Tibial nerve (tissue), 4 donors: ENCODE measurements around the gene NAE1. TPM values are rescaled to one million over a fixed set of nuclear protein-coding genes. Genes with fewer than 3 reads are reported as not detected.

Experiments used
- DNase-seq, 2 donors: peaks; one replicate each; pipeline ENCODE4 v3.0.0-alpha.2; 2019; ENCODE audit warnings: low spot score in 2 of 2
- H3K27ac ChIP-seq, 4 donors: fragments of 200-600 bp; sonication (generic) in 3 of 4; one replicate each; pipeline ENCODE4 v1.5.1; 2017 to 2019; ENCODE audit warnings: mild to moderate bottlenecking in 1 of 4
- H3K27me3 ChIP-seq, 2 donors: fragments of 200-600 bp; sonication (generic) in 1 of 2; one replicate each; pipeline versions ENCODE4 v1.5.1 to v1.6.0; 2017 to 2019
- H3K36me3 ChIP-seq, 3 donors: fragments of 200-600 bp; sonication (generic); one replicate each; pipeline ENCODE4 v1.5.1; 2018 to 2019
- H3K4me1 ChIP-seq, 4 donors: fragments of 200-600 bp; sonication (generic) in 3 of 4; one replicate each; pipeline ENCODE4 v1.5.1; 2017 to 2019
- H3K4me3 ChIP-seq, 4 donors: fragments of 200-600 bp; sonication (generic) in 3 of 4; one replicate each; pipeline ENCODE4 v1.5.1; 2017 to 2019; ENCODE audit warnings: mild to moderate bottlenecking in 1 of 4, moderate library complexity in 1 of 4
- H3K9me3 ChIP-seq, 4 donors: fragments of 200-600 bp; sonication (generic) in 3 of 4; one replicate each; pipeline ENCODE4 v1.5.1; 2017 to 2019
- EP300 ChIP-seq, 2 donors: sonication (generic); formaldehyde crosslinking; IDR thresholded peaks; one replicate each; pipeline ENCODE4 v1.6.1; 2017; ENCODE audit warnings: antibody characterized with exemption in 2 of 2, mild to moderate bottlenecking in 1 of 2
- POLR2A ChIP-seq, 2 donors: fragments of 450-650 bp; IDR thresholded peaks; one replicate each; pipeline ENCODE4 v1.6.1; 2017; ENCODE audit warnings: antibody characterized with exemption in 2 of 2, mild to moderate bottlenecking in 2 of 2, moderate library complexity in 2 of 2
- WGBS, 2 donors: methylation state at CpG; one replicate each; pipeline ENCODE4 v1.1.5; 2018; 5-methylcytosine and 5-hydroxymethylcytosine counted together
- total RNA-seq, 4 donors: library from RNA; depleted of rRNA; stranded (reverse); fragments of >200 nt; gene quantifications; one replicate each; pipeline ENCODE4 v1.1.0, GENCODE V29; 2016
- TF ChIP-seq, protein P1 (sequence below), 5 experiments: fragments of 200-600 bp in 3 of 5; fragments of 450-650 bp in 2 of 5; sonication (generic) in 3 of 5; IDR thresholded peaks; one replicate each; pipeline ENCODE4 v1.5.1; 2016 to 2019; ENCODE audit warnings: antibody characterized with exemption in 5 of 5, mild to moderate bottlenecking in 3 of 5, moderate library complexity in 2 of 5

NAE1 gene
- total RNA-seq, 4 donors from 2014 or later: 29.4 to 45.7 (median 34.6) TPM

DNA sequence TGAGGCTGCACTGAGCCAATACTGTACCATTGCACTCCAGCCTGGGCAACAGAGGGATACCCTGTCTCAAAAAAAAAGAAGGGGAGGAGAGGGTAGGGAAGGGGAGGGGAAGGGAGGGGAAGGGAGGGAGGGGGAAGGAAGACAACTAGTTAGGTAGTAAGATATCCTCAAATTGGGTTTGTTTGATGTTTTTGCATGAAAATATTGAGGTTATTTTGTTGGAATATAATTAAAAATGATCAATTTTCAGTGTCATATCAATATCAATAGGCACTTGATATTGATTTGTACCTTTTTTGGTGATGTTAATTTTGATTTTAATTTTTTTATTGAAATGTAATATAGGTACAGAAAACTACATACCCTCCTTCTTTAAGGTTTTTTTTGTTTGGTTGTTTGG, 32.9 kb upstream of the NAE1 start:
- H3K9me3 ChIP-seq: no peaks in the 10 kb centered on the region
- H3K4me3 ChIP-seq: no peak overlapping the region
- peaks cover 0 to 10% (median 0%) of the 10 kb centered on the region in 4 donors for H3K4me1 ChIP-seq
- H3K27me3 ChIP-seq: no peaks in the 10 kb centered on the region
- no peaks in the 10 kb centered on the region for H3K36me3 ChIP-seq
- no peak for DNase-seq
- TF ChIP-seq POLR2A (IDR thresholded peaks at IDR 0.05) (no peak), EP300 (IDR thresholded peaks at IDR 0.05) (no peak)
- TF ChIP-seq, protein P1, sequence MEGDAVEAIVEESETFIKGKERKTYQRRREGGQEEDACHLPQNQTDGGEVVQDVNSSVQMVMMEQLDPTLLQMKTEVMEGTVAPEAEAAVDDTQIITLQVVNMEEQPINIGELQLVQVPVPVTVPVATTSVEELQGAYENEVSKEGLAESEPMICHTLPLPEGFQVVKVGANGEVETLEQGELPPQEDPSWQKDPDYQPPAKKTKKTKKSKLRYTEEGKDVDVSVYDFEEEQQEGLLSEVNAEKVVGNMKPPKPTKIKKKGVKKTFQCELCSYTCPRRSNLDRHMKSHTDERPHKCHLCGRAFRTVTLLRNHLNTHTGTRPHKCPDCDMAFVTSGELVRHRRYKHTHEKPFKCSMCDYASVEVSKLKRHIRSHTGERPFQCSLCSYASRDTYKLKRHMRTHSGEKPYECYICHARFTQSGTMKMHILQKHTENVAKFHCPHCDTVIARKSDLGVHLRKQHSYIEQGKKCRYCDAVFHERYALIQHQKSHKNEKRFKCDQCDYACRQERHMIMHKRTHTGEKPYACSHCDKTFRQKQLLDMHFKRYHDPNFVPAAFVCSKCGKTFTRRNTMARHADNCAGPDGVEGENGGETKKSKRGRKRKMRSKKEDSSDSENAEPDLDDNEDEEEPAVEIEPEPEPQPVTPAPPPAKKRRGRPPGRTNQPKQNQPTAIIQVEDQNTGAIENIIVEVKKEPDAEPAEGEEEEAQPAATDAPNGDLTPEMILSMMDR (IDR thresholded peaks at IDR 0.05): no peak
- H3K27ac ChIP-seq: no peak overlapping the region

DNA sequence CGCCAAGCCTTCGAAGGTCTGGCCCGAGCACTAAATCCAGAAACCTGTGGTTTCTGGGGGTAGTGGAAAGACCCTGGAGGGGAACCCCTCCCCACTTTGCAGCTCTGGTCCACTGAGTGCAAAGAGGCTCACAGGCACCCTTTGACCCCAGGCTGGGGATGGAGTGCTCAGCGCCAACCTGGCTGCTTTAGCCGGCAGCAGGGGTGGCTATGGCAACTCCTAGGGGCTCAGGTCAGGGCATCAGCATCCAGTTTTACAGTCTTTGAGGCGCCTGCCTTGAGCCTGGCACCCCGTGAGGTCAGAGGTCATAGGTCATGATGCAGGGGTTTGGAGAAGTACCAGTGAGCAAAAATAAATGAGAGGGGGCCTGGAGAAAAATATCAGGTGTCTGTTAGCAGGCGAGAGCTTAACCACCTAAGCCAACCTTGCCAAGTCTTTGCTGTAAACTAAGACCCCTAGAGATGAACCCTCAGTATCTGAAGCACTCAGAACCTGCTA, 31.3 kb upstream of the NAE1 start:
- H3K4me1 ChIP-seq: peaks cover 0 to 4% (median 0%) of the 10 kb centered on the region in 4 donors
- no peaks in the 10 kb centered on the region for H3K27me3 ChIP-seq
- no peaks in the 10 kb centered on the region for H3K36me3 ChIP-seq
- H3K4me3 ChIP-seq: no peak overlapping the region
- WGBS, 2 donors: 81 to 82% methylated on average over 8 of the region's 8 CpGs
- TF ChIP-seq, protein P1 (IDR thresholded peaks at IDR 0.05): no peak
- TF ChIP-seq POLR2A (IDR thresholded peaks at IDR 0.05) (no peak), EP300 (IDR thresholded peaks at IDR 0.05) (no peak)
- no peaks in the 10 kb centered on the region for H3K9me3 ChIP-seq
- no peak overlapping the region for H3K27ac ChIP-seq
- no peak for DNase-seq

DNA sequence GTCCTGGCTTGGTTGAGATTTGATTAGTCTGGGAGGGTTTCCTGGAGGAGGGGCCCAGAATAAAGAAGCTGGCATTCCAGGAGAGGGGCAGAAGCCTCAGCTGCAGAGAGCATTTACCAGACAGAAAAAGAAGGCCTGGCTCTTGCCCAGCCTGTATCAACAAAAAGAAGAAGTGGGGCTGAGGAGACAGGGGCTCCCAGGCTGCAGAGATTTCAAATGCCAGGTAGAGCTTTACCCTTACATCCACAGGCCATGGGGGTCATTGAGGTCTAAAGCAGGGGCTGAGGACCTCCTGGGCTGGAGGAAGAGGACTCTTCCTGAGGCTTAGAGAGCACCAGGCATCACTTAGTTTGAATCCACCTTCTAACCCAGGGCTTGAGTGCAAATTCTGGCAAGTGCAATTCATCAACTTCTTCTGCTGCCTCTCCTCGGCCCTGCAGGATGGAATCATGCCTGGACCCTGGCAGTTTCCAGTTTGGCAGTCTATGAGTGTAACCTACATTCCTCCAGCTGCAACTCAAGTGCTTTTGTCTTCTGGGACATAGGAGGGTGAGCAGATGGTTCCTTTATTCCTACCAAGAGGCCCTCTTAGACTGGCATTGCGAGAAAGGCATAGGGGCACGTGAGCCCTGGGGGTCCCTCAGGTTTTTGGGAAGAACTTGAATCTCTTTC, 28.8 kb upstream of the NAE1 start:
- DNase-seq: no peak
- Histone ChIP-seq H3K9me3 (no peaks in the 10 kb centered on the region), H3K27ac (no peak overlapping the region), H3K4me1 (peaks cover 0 to 4% (median 0%) of the 10 kb centered on the region in 4 donors), H3K36me3 (no peaks in the 10 kb centered on the region), H3K4me3 (no peak overlapping the region), H3K27me3 (no peaks in the 10 kb centered on the region)
- TF ChIP-seq, protein P1 (IDR thresholded peaks at IDR 0.05): no peak
- TF ChIP-seq EP300 (IDR thresholded peaks at IDR 0.05): no peak
- TF ChIP-seq POLR2A (IDR thresholded peaks at IDR 0.05): no peak
- 50 to 83% methylated on average over 1 to 3 of the region's 3 CpGs for WGBS, 2 donors

DNA sequence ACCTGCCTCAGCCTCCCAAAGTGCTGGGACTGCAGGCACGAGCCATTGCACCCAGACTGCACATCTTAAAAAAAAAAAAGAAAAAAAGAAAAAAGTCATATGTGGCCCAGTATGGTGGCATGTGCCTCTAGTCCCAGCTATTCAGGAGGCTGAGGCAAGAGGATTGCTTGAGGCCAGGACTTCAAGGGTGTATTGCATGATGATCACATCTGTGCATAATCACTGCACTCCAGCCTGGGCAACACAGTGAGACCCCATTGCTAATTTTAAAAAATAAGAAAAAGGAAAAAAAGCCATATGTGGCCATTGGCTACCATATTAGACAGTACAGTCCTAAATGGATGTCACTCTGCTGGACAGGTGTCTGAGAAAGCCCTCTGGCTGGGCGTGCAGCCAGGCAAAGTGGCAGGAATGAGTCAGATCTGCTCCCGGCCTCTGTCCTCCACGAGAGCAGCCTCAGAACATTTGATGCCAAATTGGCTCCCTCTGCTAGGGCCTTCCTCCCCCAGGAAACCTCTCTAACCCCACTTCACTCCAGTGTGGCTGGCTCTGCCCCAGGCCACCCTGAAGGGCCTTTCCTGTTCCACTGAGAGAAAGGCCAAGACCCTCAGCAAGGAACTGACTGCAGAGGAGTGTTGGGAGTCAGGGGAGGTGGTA, 28.1 kb upstream of the NAE1 start:
- Histone ChIP-seq H3K36me3 (no peaks in the 10 kb centered on the region), H3K4me3 (no peak overlapping the region), H3K27me3 (no peaks in the 10 kb centered on the region), H3K27ac (no peak overlapping the region), H3K9me3 (no peaks in the 10 kb centered on the region), H3K4me1 (peaks cover 0 to 4% (median 0%) of the 10 kb centered on the region in 4 donors)
- 39 to 45% methylated on average over 4 of the region's 4 CpGs for WGBS, 2 donors
- TF ChIP-seq, protein P1 (IDR thresholded peaks at IDR 0.05): no peak
- TF ChIP-seq EP300 (IDR thresholded peaks at IDR 0.05): no peak
- TF ChIP-seq POLR2A (IDR thresholded peaks at IDR 0.05): no peak
- DNase-seq: no peak

DNA sequence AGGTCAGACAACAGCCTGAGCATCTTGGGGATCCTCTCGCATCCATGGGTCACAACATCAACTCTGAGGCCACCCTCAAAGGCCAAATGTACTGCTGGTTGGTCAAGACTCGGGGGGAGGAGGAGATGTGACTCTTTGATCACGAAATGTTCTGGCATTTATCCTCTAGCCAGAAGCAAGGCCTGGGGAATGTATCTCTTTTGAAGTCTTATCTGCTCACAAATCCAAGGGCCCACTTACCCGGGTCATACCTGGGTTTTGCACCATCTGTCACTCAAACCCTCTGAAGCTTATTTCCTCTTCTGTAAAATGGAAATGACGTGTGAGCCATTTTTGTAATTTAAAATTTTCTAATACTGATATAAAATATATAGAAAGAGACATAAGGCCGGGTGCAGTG, 26.7 kb upstream of the NAE1 start:
- 71 to 73% methylated on average over 6 of the region's 6 CpGs for WGBS, 2 donors
- Histone ChIP-seq H3K9me3 (no peaks in the 10 kb centered on the region), H3K4me3 (no peak overlapping the region), H3K36me3 (no peaks in the 10 kb centered on the region), H3K27ac (no peak overlapping the region), H3K4me1 (peaks cover 0 to 4% (median 0%) of the 10 kb centered on the region in 4 donors), H3K27me3 (no peaks in the 10 kb centered on the region)
- TF ChIP-seq EP300 (IDR thresholded peaks at IDR 0.05) (no peak), POLR2A (IDR thresholded peaks at IDR 0.05) (no peak)
- TF ChIP-seq, protein P1 (IDR thresholded peaks at IDR 0.05): no peak
- DNase-seq: no peak
